GM23248 (cell line): ENCODE results near the gene AGRN.

Source experiments
- EZH2 ChIP-seq: fragments of 200-600 bp; sonication (generic); IDR thresholded peaks from 2 replicates; pipeline ENCODE4 v1.6.1; 2018; ENCODE audit warnings: antibody characterized with exemption, mild to moderate bottlenecking; ENCODE audit not compliant: insufficient read depth, poor library complexity, severe bottlenecking
- EZH2phosphoT487 ChIP-seq: fragments of 200-600 bp; sonication (generic); IDR thresholded peaks from 2 replicates; pipeline ENCODE4 v1.6.1; 2018; ENCODE audit warnings: antibody characterized with exemption, moderate library complexity, mild to moderate bottlenecking, low read depth; ENCODE audit not compliant: insufficient read depth

- TF ChIP-seq EZH2: no peak
- no peak for TF ChIP-seq EZH2phosphoT487
These were observed 2.5 kb downstream of the AGRN start for GRCh38 chr1:1022302-1023009.
